ENCODE results near the gene PNKD. TPM values are rescaled to one million over a fixed set of nuclear protein-coding genes. Genes with fewer than 3 reads are reported as not detected.

Gene PNKD
- total RNA-seq, 4 donors from 2014 or later: 33.4 to 66.4 (median 49.4) TPM

GRCh38 chr2:218332920-218333645, 62.8 kb downstream of the PNKD start:
- H3K4me1 ChIP-seq: no peaks in the 10 kb centered on the region
- 77% methylated on average over 16 of the region's 16 CpGs for WGBS
- H3K27ac ChIP-seq: peak overlapping the region; percentile 60

DNA sequence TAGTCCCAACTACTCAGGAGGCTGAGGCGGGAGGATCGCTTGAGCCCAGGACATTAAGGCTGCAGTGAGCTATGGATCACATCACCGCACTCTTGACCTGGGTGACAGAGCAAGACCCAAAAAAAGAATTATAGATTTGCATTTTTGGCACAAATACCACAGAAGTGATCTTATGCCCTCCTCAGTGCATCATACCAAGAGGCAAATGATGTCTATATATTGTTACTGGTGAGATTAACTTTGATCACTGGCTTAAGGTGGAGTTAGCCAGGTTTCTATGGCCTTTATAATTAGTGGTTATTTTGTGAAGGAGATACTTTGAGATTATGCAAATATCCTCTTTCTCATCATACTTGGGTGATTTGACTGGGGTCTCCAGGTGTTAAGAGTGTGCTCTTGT, 64.2 kb downstream of the PNKD start:
- no peak for DNase-seq (ENCODE audit: low spot score in 2 of 2)
- Histone ChIP-seq H3K27me3 (no peaks in the 10 kb centered on the region), H3K9me3 (no peaks in the 10 kb centered on the region), H3K27ac (no peak overlapping the region), H3K4me3 (no peak overlapping the region), H3K36me3 (no peaks in the 10 kb centered on the region), H3K4me1 (no peaks in the 10 kb centered on the region)
- 96% methylated on average over 3 of the region's 3 CpGs for WGBS
- no peak for TF ChIP-seq POLR2AphosphoS5 (IDR thresholded peaks at IDR 0.05)
- TF ChIP-seq EP300 (IDR thresholded peaks at IDR 0.05): no peak
- no peak for TF ChIP-seq POLR2A (IDR thresholded peaks at IDR 0.05)
- TF ChIP-seq CTCF (IDR thresholded peaks at IDR 0.05): no peak

More at GRCh38 chr2:218332920-218333645, 62.8 kb downstream of the PNKD start:
- Histone ChIP-seq H3K9me3 (no peaks in the 10 kb centered on the region), H3K4me3 (no peak overlapping the region), H3K27me3 (no peaks in the 10 kb centered on the region), H3K36me3 (no peaks in the 10 kb centered on the region)
- TF ChIP-seq POLR2A (IDR thresholded peaks at IDR 0.05) (no peak), CTCF (IDR thresholded peaks at IDR 0.05) (no peak), EP300 (IDR thresholded peaks at IDR 0.05) (no peak), POLR2AphosphoS5 (IDR thresholded peaks at IDR 0.05) (no peak)
- no peak for DNase-seq (ENCODE audit: low spot score in 2 of 2)

- WGBS: 93% methylated on average over 6 of the region's 9 CpGs
- H3K36me3 ChIP-seq: peaks cover 9% of the 10 kb centered on the region
- H3K27me3 ChIP-seq: no peaks in the 10 kb centered on the region
- TF ChIP-seq POLR2AphosphoS5 (IDR thresholded peaks at IDR 0.05) (no peak), POLR2A (IDR thresholded peaks at IDR 0.05) (no peak), EP300 (IDR thresholded peaks at IDR 0.05) (no peak), CTCF (IDR thresholded peaks at IDR 0.05) (no peak)
- H3K4me1 ChIP-seq: peaks cover 14% of the 10 kb centered on the region
- H3K4me3 ChIP-seq: no peak overlapping the region
- no peak for DNase-seq (ENCODE audit: low spot score in 2 of 2)
- no peaks in the 10 kb centered on the region for H3K9me3 ChIP-seq
- H3K27ac ChIP-seq: no peak overlapping the region
These were observed 70.3 kb downstream of the PNKD start for GRCh38 chr2:218340656-218341055.

GRCh38 chr2:218341381-218341780, 71.1 kb downstream of the PNKD start:
- peaks cover 9% of the 10 kb centered on the region for H3K36me3 ChIP-seq
- no peaks in the 10 kb centered on the region for H3K9me3 ChIP-seq
- no CpG with 5 or more reads among the region's 8 CpGs for WGBS
- H3K4me3 ChIP-seq: no peak overlapping the region
- no peak overlapping the region for H3K27ac ChIP-seq
- peaks cover 14% of the 10 kb centered on the region for H3K4me1 ChIP-seq
- TF ChIP-seq CTCF (IDR thresholded peaks at IDR 0.05) (no peak), EP300 (IDR thresholded peaks at IDR 0.05) (no peak), POLR2A (IDR thresholded peaks at IDR 0.05) (no peak), POLR2AphosphoS5 (IDR thresholded peaks at IDR 0.05) (no peak)
- no peaks in the 10 kb centered on the region for H3K27me3 ChIP-seq
- DNase-seq (ENCODE audit: low spot score in 2 of 2): no peak

- no peak overlapping the region for H3K4me3 ChIP-seq
- no peak for DNase-seq (ENCODE audit: low spot score in 2 of 2)
- peaks cover 9% of the 10 kb centered on the region for H3K36me3 ChIP-seq
- TF ChIP-seq POLR2AphosphoS5 (IDR thresholded peaks at IDR 0.05) (no peak), CTCF (IDR thresholded peaks at IDR 0.05) (no peak), POLR2A (IDR thresholded peaks at IDR 0.05) (no peak), EP300 (IDR thresholded peaks at IDR 0.05) (no peak)
- H3K27me3 ChIP-seq: no peaks in the 10 kb centered on the region
- H3K9me3 ChIP-seq: no peaks in the 10 kb centered on the region
- peaks cover 14% of the 10 kb centered on the region for H3K4me1 ChIP-seq
- no peak overlapping the region for H3K27ac ChIP-seq
- 73% methylated on average over 5 of the region's 5 CpGs for WGBS
These were observed 72.5 kb downstream of the PNKD start for GRCh38 chr2:218342837-218343236.

Measured in suprapubic skin (tissue), 4 donors.